Neuronal stem cell (in vitro differentiated cells): ENCODE data around the gene UCMA.

ENCODE experiments used
- DNase-seq: peaks from one replicate; pipeline ENCODE4 v3.0.0-alpha.2; 2013; ENCODE audit warnings: low spot score
- H2AFZ ChIP-seq: one replicate; pipeline ENCODE4 v1.6.1; 2013; ENCODE audit warnings: mild to moderate bottlenecking, low read length, inconsistent platforms
- H2AK5ac ChIP-seq: 2 replicates; pipeline ENCODE4 v1.6.1; 2013; ENCODE audit warnings: low read depth, mild to moderate bottlenecking, inconsistent platforms, low read length, moderate library complexity, mixed read lengths
- H2BK120ac ChIP-seq: 2 replicates; pipeline ENCODE4 v1.6.1; 2013; ENCODE audit warnings: low read depth, mild to moderate bottlenecking, inconsistent platforms, low read length, moderate library complexity, mixed read lengths
- H2BK12ac ChIP-seq: one replicate; pipeline ENCODE4 v1.6.1; 2013; ENCODE audit warnings: low read length, inconsistent platforms
- H2BK15ac ChIP-seq: 2 replicates; pipeline ENCODE4 v1.6.1; 2013; ENCODE audit warnings: mild to moderate bottlenecking, low read length, inconsistent platforms, mixed read lengths
- H2BK5ac ChIP-seq: one replicate; pipeline ENCODE4 v1.6.1; 2013; ENCODE audit warnings: inconsistent platforms, mild to moderate bottlenecking, low read length, moderate library complexity
- H3K14ac ChIP-seq: one replicate; pipeline ENCODE4 v1.6.1; 2013; ENCODE audit warnings: low read length, inconsistent platforms
- H3K18ac ChIP-seq: 2 replicates; pipeline ENCODE4 v1.6.1; 2013; ENCODE audit warnings: low read length, inconsistent platforms
- H3K23ac ChIP-seq: 2 replicates; pipeline ENCODE4 v1.6.1; 2013; ENCODE audit warnings: low read depth, mild to moderate bottlenecking, mixed read lengths, low read length, inconsistent platforms; ENCODE audit not compliant: poor library complexity
- H3K27ac ChIP-seq: replicated peaks from 3 replicates; pipeline ENCODE4 v1.5.1; 2013; ENCODE audit warnings: low read length, inconsistent platforms
- H3K27me3 ChIP-seq, 3 experiments: 2 replicates each; pipeline ENCODE4 v1.6.1; 2013; ENCODE audit warnings: low read length in 3 of 3, mild to moderate bottlenecking in 2 of 3, inconsistent platforms in 1 of 3, low read depth in 1 of 3, mixed read lengths in 1 of 3, moderate library complexity in 1 of 3; ENCODE audit not compliant: control insufficient read depth in 3 of 3, insufficient read depth in 3 of 3
- H3K36me3 ChIP-seq, 2 donors: replicated peaks in 1 of 2; 2 replicates each; pipeline ENCODE4 v1.6.1; 2013; ENCODE audit warnings: low read length in 2 of 2; ENCODE audit not compliant: control insufficient read depth in 2 of 2, insufficient read depth in 2 of 2
- H3K4ac ChIP-seq: 2 replicates; pipeline ENCODE4 v1.6.1; 2013; ENCODE audit warnings: inconsistent platforms, mild to moderate bottlenecking, low read length, moderate library complexity
- H3K4me1 ChIP-seq, 2 donors: 1 replicate in 1 of 2; 2 replicates in 1 of 2; pipeline ENCODE4 v1.6.1; 2013; ENCODE audit warnings: low read length in 2 of 2, low read depth in 1 of 2; ENCODE audit not compliant: control insufficient read depth in 2 of 2, insufficient read depth in 1 of 2
- H3K4me2 ChIP-seq: one replicate; pipeline ENCODE4 v1.6.1; 2013; ENCODE audit warnings: mild to moderate bottlenecking, low read length, inconsistent platforms; ENCODE audit not compliant: insufficient read depth, poor library complexity, severe bottlenecking
- H3K4me3 ChIP-seq, 2 donors: 2 replicates each; pipeline ENCODE4 v1.5.1; 2013; ENCODE audit warnings: low read length in 2 of 2, mild to moderate bottlenecking in 2 of 2, inconsistent platforms in 1 of 2, moderate library complexity in 1 of 2
- H3K79me1 ChIP-seq: one replicate; pipeline ENCODE4 v1.6.1; 2013; ENCODE audit warnings: low read depth, mild to moderate bottlenecking, inconsistent platforms, low read length, moderate library complexity
- H3K9ac ChIP-seq: one replicate; pipeline ENCODE4 v1.6.1; 2013; ENCODE audit warnings: mild to moderate bottlenecking, low read depth, low read length, inconsistent platforms; ENCODE audit not compliant: poor library complexity
- H3K9me3 ChIP-seq, 2 donors: replicated peaks in 1 of 2; 2 replicates each; pipeline versions ENCODE3 to v1.6.1; 2013; ENCODE audit warnings: low read length in 2 of 2, mild to moderate bottlenecking in 2 of 2, inconsistent platforms in 1 of 2, low read depth in 1 of 2, mixed read lengths in 1 of 2, moderate library complexity in 1 of 2; ENCODE audit not compliant: control insufficient read depth in 2 of 2, insufficient read depth in 1 of 2
- H4K8ac ChIP-seq: one replicate; pipeline ENCODE4 v1.6.1; 2013; ENCODE audit warnings: low read depth, mild to moderate bottlenecking, inconsistent platforms, low read length, moderate library complexity
- H4K91ac ChIP-seq: one replicate; pipeline ENCODE4 v1.6.1; 2013; ENCODE audit warnings: low read length, low read depth, mild to moderate bottlenecking, inconsistent platforms; ENCODE audit not compliant: poor library complexity
- WGBS, 2 donors: extraction: QIAGEN DNeasy Blood & Tissue Kit; methylation state at CpG; one replicate each; pipeline ENCODE4 v1.1.7; 2013; ENCODE audit warnings: missing lambda C conversion rate in 2 of 2, mixed read lengths in 1 of 2; ENCODE audit not compliant: insufficient read length in 2 of 2, insufficient replicate concordance in 1 of 2; ENCODE audit errors: extremely low coverage in 2 of 2; 5-methylcytosine and 5-hydroxymethylcytosine counted together

The UCMA gene

GRCh38 chr10:13191362-13191761 lies 42.8 kb downstream of the UCMA start:
- H3K18ac ChIP-seq: no peak overlapping the region
- H3K4me1 ChIP-seq: no peaks in the 10 kb centered on the region
- no peaks in the 10 kb centered on the region for H3K27me3 ChIP-seq
- no peak overlapping the region for H3K4ac ChIP-seq
- DNase-seq: no peak
- WGBS, 2 donors: no CpG with 5 or more reads among the region's 5 CpGs
- H3K27ac ChIP-seq: no peak overlapping the region
- no peak overlapping the region for H4K8ac ChIP-seq
- peaks cover 43 to 100% of the 10 kb centered on the region in 2 donors for H3K36me3 ChIP-seq
- H3K9me3 ChIP-seq: peaks cover 2 to 11% of the 10 kb centered on the region in 2 donors
- no peak overlapping the region for H2AFZ ChIP-seq
- H2BK12ac ChIP-seq: no peak overlapping the region
- H3K79me1 ChIP-seq: no peaks in the 10 kb centered on the region
- no peak overlapping the region for H3K9ac ChIP-seq
- H2BK120ac ChIP-seq: no peak overlapping the region
- H2AK5ac ChIP-seq: no peak overlapping the region
- no peak overlapping the region for H3K4me3 ChIP-seq
- no peak overlapping the region for H3K23ac ChIP-seq
- H3K14ac ChIP-seq: no peak overlapping the region
- H2BK15ac ChIP-seq: no peak overlapping the region
- no peak overlapping the region for H3K4me2 ChIP-seq
- no peak overlapping the region for H2BK5ac ChIP-seq
- H4K91ac ChIP-seq: no peak overlapping the region

- WGBS, 2 donors: no CpG with 5 or more reads among the region's 3 CpGs
- no peak overlapping the region for H3K9ac ChIP-seq
Observed at GRCh38 chr10:13190816-13191215, 43.4 kb downstream of the UCMA start.

GRCh38 chr10:13189961-13190360 lies 44.2 kb downstream of the UCMA start:
- no peak overlapping the region for H2BK120ac ChIP-seq
- no peak overlapping the region for H3K9ac ChIP-seq
- no peaks in the 10 kb centered on the region for H3K27me3 ChIP-seq
- H3K14ac ChIP-seq: no peak overlapping the region
- H2AFZ ChIP-seq: no peak overlapping the region
- H3K79me1 ChIP-seq: no peaks in the 10 kb centered on the region
- no peak for DNase-seq
- no peak overlapping the region for H2AK5ac ChIP-seq
- peaks cover 2 to 19% of the 10 kb centered on the region in 2 donors for H3K9me3 ChIP-seq
- H3K18ac ChIP-seq: no peak overlapping the region
- H2BK5ac ChIP-seq: no peak overlapping the region
- peaks cover 49 to 100% of the 10 kb centered on the region in 2 donors for H3K36me3 ChIP-seq
- no CpG with 5 or more reads among the region's 4 CpGs for WGBS, 2 donors
- H2BK12ac ChIP-seq: no peak overlapping the region
- no peak overlapping the region for H3K4ac ChIP-seq
- no peak overlapping the region for H4K91ac ChIP-seq
- no peak overlapping the region for H3K23ac ChIP-seq
- H4K8ac ChIP-seq: no peak overlapping the region
- no peak overlapping the region for H3K4me3 ChIP-seq
- no peak overlapping the region for H2BK15ac ChIP-seq
- no peak overlapping the region for H3K4me2 ChIP-seq
- no peak overlapping the region for H3K27ac ChIP-seq
- no peaks in the 10 kb centered on the region for H3K4me1 ChIP-seq

More at GRCh38 chr10:13190816-13191215, 43.4 kb downstream of the UCMA start:
- no peak overlapping the region for H2AK5ac ChIP-seq
- no peak overlapping the region for H3K4me2 ChIP-seq
- no peak for DNase-seq
- H2BK120ac ChIP-seq: no peak overlapping the region
- no peak overlapping the region for H2AFZ ChIP-seq
- H3K9me3 ChIP-seq: peaks cover 2 to 16% of the 10 kb centered on the region in 2 donors
- no peak overlapping the region for H3K4ac ChIP-seq
- H4K91ac ChIP-seq: no peak overlapping the region
- no peak overlapping the region for H3K23ac ChIP-seq
- H2BK5ac ChIP-seq: no peak overlapping the region
- H2BK15ac ChIP-seq: no peak overlapping the region
- no peak overlapping the region for H3K14ac ChIP-seq
- no peaks in the 10 kb centered on the region for H3K27me3 ChIP-seq
- no peak overlapping the region for H4K8ac ChIP-seq
- H3K4me1 ChIP-seq: no peaks in the 10 kb centered on the region
- H3K18ac ChIP-seq: no peak overlapping the region
- no peak overlapping the region for H3K4me3 ChIP-seq
- H3K36me3 ChIP-seq: peaks cover 45 to 100% of the 10 kb centered on the region in 2 donors
- no peak overlapping the region for H3K27ac ChIP-seq
- H3K79me1 ChIP-seq: no peaks in the 10 kb centered on the region
- no peak overlapping the region for H2BK12ac ChIP-seq

GRCh38 chr10:13188593-13188992 lies 45.6 kb downstream of the UCMA start:
- Histone ChIP-seq H3K4me2 (no peak overlapping the region), H2BK120ac (no peak overlapping the region), H4K91ac (no peak overlapping the region), H3K14ac (no peak overlapping the region), H3K9ac (no peak overlapping the region), H3K79me1 (no peaks in the 10 kb centered on the region), H2BK5ac (no peak overlapping the region), H3K4me3 (no peak overlapping the region), H3K23ac (no peak overlapping the region), H3K9me3 (peaks cover 4 to 19% of the 10 kb centered on the region in 2 donors), H4K8ac (no peak overlapping the region), H3K27ac (no peak overlapping the region), H3K27me3 (no peaks in the 10 kb centered on the region), H2AK5ac (no peak overlapping the region), H3K18ac (no peak overlapping the region), H3K4ac (no peak overlapping the region), H2AFZ (no peak overlapping the region), H3K36me3 (peaks cover 51 to 100% of the 10 kb centered on the region in 2 donors), H2BK15ac (no peak overlapping the region), H2BK12ac (no peak overlapping the region), H3K4me1 (no peaks in the 10 kb centered on the region)
- no peak for DNase-seq
- no CpG with 5 or more reads among the region's 10 CpGs for WGBS, 2 donors
